Activated CD8-positive, alpha-beta T cell treated with anti-CD3 and anti-CD28 coated beads for 36 hours (primary cell): ENCODE results near the gene CNOT4. TPM values are rescaled to one million over a fixed set of nuclear protein-coding genes. Genes with fewer than 3 reads are reported as not detected.
"Not testable (repeated sequence)": the region's sequence is repeated elsewhere in the genome, so short reads cannot be mapped to it uniquely, and the experiment has no call there.

ENCODE experiments used
- ATAC-seq: fragments of 200-7000 bp; cut with Tn5 transposase; one replicate; pipeline ENCODE4 v1.10.0; 2021; ENCODE audit warnings: mild to moderate bottlenecking, moderate library complexity
- CTCF ChIA-PET: fragments of 350-600 bp; sonication (Branson Sonifier 250); formaldehyde crosslinking; loops from one replicate; lab custom pipeline; 2021; ENCODE audit warnings: antibody characterized with exemption; lab: Charles Lee
- POLR2A ChIA-PET: fragments of 350-600 bp; sonication (Branson Sonifier 250); formaldehyde crosslinking; loops from one replicate; lab custom pipeline; 2021; ENCODE audit warnings: antibody characterized with exemption; lab: Charles Lee
- DNase-seq: peaks from one replicate; pipeline ENCODE4 v3.0.0-alpha.2; 2020
- H3K27ac Mint-ChIP-seq: one replicate; pipeline ENCODE4 v1.8.0; 2021; ENCODE audit warnings: mild to moderate bottlenecking, mixed read lengths
- H3K27me3 Mint-ChIP-seq: one replicate; pipeline ENCODE4 v1.8.0; 2021; ENCODE audit warnings: mixed read lengths
- H3K36me3 Mint-ChIP-seq: one replicate; pipeline ENCODE4 v1.8.0; 2021; ENCODE audit warnings: low read depth, mixed read lengths
- H3K4me1 Mint-ChIP-seq: one replicate; pipeline ENCODE4 v1.8.0; 2021; ENCODE audit warnings: low read depth, mixed read lengths
- H3K4me3 Mint-ChIP-seq: one replicate; pipeline ENCODE4 v1.8.0; 2021; ENCODE audit warnings: mild to moderate bottlenecking, moderate library complexity, mixed read lengths
- H3K9me3 Mint-ChIP-seq: one replicate; pipeline ENCODE4 v1.8.0; 2021; ENCODE audit warnings: mixed read lengths
- CTCF ChIP-seq: fragments of 200-600 bp; IDR thresholded peaks from one replicate; pipeline ENCODE4 v1.8.0; 2022; ENCODE audit warnings: antibody characterized with exemption, mild to moderate bottlenecking
- intact Hi-C: fragments of 100-400 bp; cut with micrococcal nuclease; formaldehyde crosslinking; loops from one replicate; pipeline ENCODE4 v1.10.0; 2022
- total RNA-seq, 2 experiments: library from RNA; stranded (reverse); gene quantifications; one replicate each; pipeline ENCODE4 v1.2.3, GENCODE V29; 2021

Gene CNOT4
- total RNA-seq, 2 experiments from 2014 or later, result 22.0 to 23.6 TPM

GRCh38 chr7:135321556-135321955 is 188.3 kb downstream of the CNOT4 start:
- no peak overlapping the region for H3K4me3 Mint-ChIP-seq

DNA sequence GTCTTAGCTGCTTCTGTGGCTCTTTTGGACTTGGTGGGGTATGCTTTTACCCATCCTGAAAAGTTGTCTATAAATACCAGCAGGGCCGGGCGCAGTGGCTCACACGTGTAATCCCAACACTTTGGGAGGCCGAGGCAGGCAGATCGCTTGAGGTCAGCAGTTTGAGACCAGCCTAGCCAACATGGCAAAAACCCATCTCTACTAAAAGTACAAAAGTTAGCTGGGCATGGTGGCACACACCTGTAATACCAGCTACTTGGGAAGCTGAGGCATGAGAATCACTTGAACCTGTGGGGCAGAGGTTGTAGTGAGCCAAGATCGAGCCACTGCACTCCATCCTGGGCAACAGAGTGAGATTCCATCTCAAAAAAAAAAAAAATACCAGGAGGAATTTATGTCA is 188.9 kb downstream of the CNOT4 start:
- intact Hi-C loops, POLR2A ChIA-PET, H3K4me1 Mint-ChIP-seq, H3K27me3 Mint-ChIP-seq, H3K36me3 Mint-ChIP-seq, H3K9me3 Mint-ChIP-seq, ATAC-seq, DNase-seq, H3K4me3 Mint-ChIP-seq, H3K27ac Mint-ChIP-seq: not testable (repeated sequence)
- CTCF ChIA-PET, result interaction anchor here (1.3 to 1.9 kb wide), 2 partner anchors 40 to 46 kb away, joined by 3 to 6 read pairs; no protein-coding TSS in a partner anchor

More at GRCh38 chr7:135321556-135321955, 188.3 kb downstream of the CNOT4 start:
- ATAC-seq, result no peak
- Mint-ChIP-seq H3K27me3 (no peaks in the 10 kb centered on the region), H3K9me3 (peaks cover 10% of the 10 kb centered on the region), H3K36me3 (no peaks in the 10 kb centered on the region), H3K4me1 (no peaks in the 10 kb centered on the region), H3K27ac (no peak overlapping the region)
- intact Hi-C loops, result no loop called here
- ChIA-PET POLR2A (no interaction called here), CTCF (interaction anchor here (1.3 to 1.9 kb wide), 2 partner anchors 41 to 47 kb away, joined by 3 to 6 read pairs; no protein-coding TSS in a partner anchor)
- TF ChIP-seq CTCF, result no peak
- DNase-seq, result no peak

- ChIA-PET POLR2A (no interaction called here), CTCF (no interaction called here)
- no peak overlapping the region for H3K4me3 Mint-ChIP-seq
- no peaks in the 10 kb centered on the region for H3K4me1 Mint-ChIP-seq
- peaks cover 7% of the 10 kb centered on the region for H3K9me3 Mint-ChIP-seq
- no peaks in the 10 kb centered on the region for H3K36me3 Mint-ChIP-seq
- no peaks in the 10 kb centered on the region for H3K27me3 Mint-ChIP-seq
- ATAC-seq (no peak), DNase-seq (no peak)
- intact Hi-C loops, result no loop called here
- H3K27ac Mint-ChIP-seq, result no peak overlapping the region
- TF ChIP-seq CTCF, result no peak
These were observed 189.6 kb downstream of the CNOT4 start for GRCh38 chr7:135320268-135320667.

GRCh38 chr7:135317676-135318325 is 192.1 kb downstream of the CNOT4 start:
- ChIA-PET CTCF (interaction anchor here (0.6 kb wide), 1 partner anchor 34 kb away, joined by 3 read pairs; no protein-coding TSS in a partner anchor), POLR2A (no interaction called here)
- H3K27me3 Mint-ChIP-seq, result no peaks in the 10 kb centered on the region
- intact Hi-C loops, result no loop called here
- DNase-seq (no peak), ATAC-seq (no peak)
- H3K4me1 Mint-ChIP-seq, result no peaks in the 10 kb centered on the region
- H3K36me3 Mint-ChIP-seq, result no peaks in the 10 kb centered on the region
- H3K9me3 Mint-ChIP-seq, result no peaks in the 10 kb centered on the region
- H3K27ac Mint-ChIP-seq, result no peak overlapping the region
- TF ChIP-seq CTCF, result no peak
- no peak overlapping the region for H3K4me3 Mint-ChIP-seq

DNA sequence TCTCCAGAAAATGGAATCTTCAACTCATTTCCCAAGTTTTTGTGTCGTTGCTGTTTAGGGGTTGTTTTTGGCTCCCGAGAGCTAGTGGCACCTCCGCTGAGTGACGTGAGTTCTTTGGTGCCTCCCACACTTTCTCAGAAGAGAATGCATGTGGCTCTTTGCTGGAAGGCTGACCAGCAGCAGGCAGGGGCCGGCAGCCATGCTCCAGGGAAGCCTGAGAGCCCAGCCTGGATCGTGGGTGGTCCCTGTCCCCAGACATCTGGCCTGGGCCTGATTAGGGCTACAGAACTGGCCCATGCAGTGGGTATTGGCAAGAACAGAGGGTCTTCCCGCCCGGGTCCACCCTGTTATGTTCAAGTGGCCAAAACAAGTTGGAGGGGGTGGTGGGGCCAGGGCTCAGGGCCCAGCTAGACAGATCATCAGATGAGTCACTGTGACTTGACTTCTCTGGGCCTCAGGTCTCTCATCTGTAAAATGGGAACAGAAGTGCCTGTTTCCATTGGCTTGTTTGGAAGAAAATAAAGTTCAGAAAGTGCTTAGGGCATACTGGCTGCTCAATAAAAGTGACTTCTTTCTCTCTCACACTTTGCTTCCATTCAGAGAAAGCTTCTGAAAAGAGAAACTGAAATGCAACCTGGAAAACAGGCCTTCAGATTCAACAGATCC is 193.1 kb downstream of the CNOT4 start:
- DNase-seq, result no peak
- Mint-ChIP-seq H3K4me1 (no peaks in the 10 kb centered on the region), H3K9me3 (no peaks in the 10 kb centered on the region), H3K27me3 (no peaks in the 10 kb centered on the region), H3K4me3 (no peak overlapping the region), H3K27ac (no peak overlapping the region), H3K36me3 (no peaks in the 10 kb centered on the region)
- ATAC-seq, result no peak
- POLR2A ChIA-PET, result no interaction called here
- intact Hi-C loops, result no loop called here
- CTCF ChIA-PET, result no interaction called here
- no peak for TF ChIP-seq CTCF
